Measurements from ENCODE around the gene RNF208. TPM values are rescaled to one million over a fixed set of nuclear protein-coding genes. Genes with fewer than 3 reads are reported as not detected.

Gene RNF208
- total RNA-seq, 1 donor from 2014 or later: 4.3 TPM

DNA sequence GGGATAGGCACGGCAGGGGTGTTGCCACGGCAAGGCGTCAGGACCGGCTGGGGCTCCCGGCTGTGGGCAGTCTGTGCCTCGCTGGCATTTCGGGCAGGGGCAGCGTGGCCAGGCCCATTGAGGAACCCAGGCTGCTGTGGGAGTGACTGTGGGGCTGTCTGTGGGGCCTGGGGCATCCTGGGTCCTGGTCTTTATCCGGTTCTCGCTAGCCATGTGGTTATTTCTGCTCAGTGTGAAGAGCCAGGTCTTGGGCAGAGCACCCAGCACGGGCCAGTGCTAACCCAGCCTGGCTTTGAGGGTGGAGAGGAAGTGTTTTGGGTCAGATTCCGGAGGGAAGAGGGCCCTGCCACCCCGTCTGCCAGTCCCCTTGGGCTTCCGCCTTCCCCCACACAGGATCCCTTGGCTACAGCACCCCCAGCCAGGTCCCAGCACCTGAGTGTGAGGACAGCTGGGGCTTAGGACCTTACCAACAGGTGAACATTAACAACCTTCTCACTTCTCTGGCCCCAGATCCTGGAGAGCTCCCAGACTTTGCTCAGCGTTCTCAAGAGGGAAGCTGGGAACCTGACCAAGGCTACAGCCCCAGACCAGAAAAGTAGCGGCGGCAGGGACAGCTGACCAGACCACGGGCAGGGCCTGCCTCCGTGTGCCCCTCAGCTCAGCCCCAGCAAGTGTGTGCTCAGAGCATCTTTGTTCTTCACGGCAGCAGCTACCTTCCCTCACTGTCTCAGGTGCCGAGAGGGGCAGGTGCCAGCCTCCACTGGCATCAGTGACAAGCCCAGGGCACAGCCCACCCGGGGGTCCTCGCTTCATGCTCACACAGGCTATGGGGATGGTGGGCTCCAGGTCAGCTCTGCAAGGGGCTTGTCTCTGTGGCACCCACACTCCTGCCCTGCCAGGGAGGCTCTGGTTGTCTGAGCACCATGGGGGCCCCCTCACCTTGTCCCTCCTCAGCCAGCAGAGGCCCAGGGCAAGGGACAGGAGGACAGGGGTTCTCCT, 32.4 kb downstream of the RNF208 start:
- Histone ChIP-seq H2AFZ (ENCODE audit: low read depth, low read length) (peak overlapping the region; percentile 87), H4K20me1 (ENCODE audit: insufficient read depth, low read length) (peaks cover 73% of the 10 kb centered on the region), H3K4me3 (ENCODE audit: insufficient read depth, low read depth, low read length) (peak overlapping the region; percentile 94), H3K4me1 (ENCODE audit: insufficient read depth, low read length) (peaks cover 19% of the 10 kb centered on the region), H3K9ac (ENCODE audit: low read length) (peak overlapping the region; percentile 93), H3K9me3 (ENCODE audit: insufficient read depth, low read depth, low read length) (no peaks in the 10 kb centered on the region), H3K36me3 (ENCODE audit: insufficient read depth, low read length) (no peaks in the 10 kb centered on the region), H3K27me3 (ENCODE audit: insufficient read depth, low read length) (no peaks in the 10 kb centered on the region), H3K4me2 (ENCODE audit: low read length) (peak overlapping the region; percentile 99), H3K27ac (ENCODE audit: low read depth, low read length) (peak overlapping the region; percentile 90), H3K79me2 (ENCODE audit: insufficient read depth, low read length) (peaks cover 78% of the 10 kb centered on the region)
- H3K9me3 Mint-ChIP-seq (ENCODE audit: unreplicated experiment): no peaks in the 10 kb centered on the region
- peak overlapping the region; percentile 87 for H3K27ac Mint-ChIP-seq (ENCODE audit: unreplicated experiment)
- H3K4me3 Mint-ChIP-seq (ENCODE audit: unreplicated experiment): peak overlapping the region; percentile 95
- no peak for TF ChIP-seq CTCF (IDR thresholded peaks at IDR 0.05; ENCODE audit: insufficient read depth, low read depth, low read length)
- TF ChIP-seq EZH2 (IDR thresholded peaks at IDR 0.05; ENCODE audit: insufficient read depth, low read length): no peak
- H3K36me3 Mint-ChIP-seq (ENCODE audit: low read depth, unreplicated experiment): peaks cover 7% of the 10 kb centered on the region
- DNase-seq (ENCODE audit: low read depth) (no peak), FAIRE-seq (no peak)
- peaks cover 17% of the 10 kb centered on the region for H3K4me1 Mint-ChIP-seq (ENCODE audit: low read depth, unreplicated experiment)
- H3K27me3 Mint-ChIP-seq (ENCODE audit: low read depth, unreplicated experiment): no peaks in the 10 kb centered on the region

GRCh38 chr9:137188490-137189296, 33.3 kb downstream of the RNF208 start, which contains the start of the genes ANAPC2 and SSNA1:
ANAPC2 (minus strand) TSS chr9:137188560; CDS start chr9:137188532, 28 bp downstream.
SSNA1 (plus strand) TSS chr9:137188676; CDS start chr9:137188727, 51 bp downstream.
- Mint-ChIP-seq H3K9me3 (ENCODE audit: unreplicated experiment) (no peaks in the 10 kb centered on the region), H3K4me3 (ENCODE audit: unreplicated experiment) (peak within 1 kb of the TSS; percentile 95), H3K36me3 (ENCODE audit: low read depth, unreplicated experiment) (peaks cover 7% of the 10 kb centered on the region), H3K4me1 (ENCODE audit: low read depth, unreplicated experiment) (peaks cover 16% of the 10 kb centered on the region), H3K27me3 (ENCODE audit: low read depth, unreplicated experiment) (no peaks in the 10 kb centered on the region), H3K27ac (ENCODE audit: unreplicated experiment) (peak within 1 kb of the TSS; percentile 87)
- Histone ChIP-seq H3K27ac (ENCODE audit: low read depth, low read length) (peak within 1 kb of the TSS; percentile 90), H3K36me3 (ENCODE audit: insufficient read depth, low read length) (no peaks in the 10 kb centered on the region), H3K9me3 (ENCODE audit: insufficient read depth, low read depth, low read length) (no peaks in the 10 kb centered on the region), H4K20me1 (ENCODE audit: insufficient read depth, low read length) (peaks cover 69% of the 10 kb centered on the region), H2AFZ (ENCODE audit: low read depth, low read length) (peak within 1 kb of the TSS; percentile 87), H3K27me3 (ENCODE audit: insufficient read depth, low read length) (no peaks in the 10 kb centered on the region), H3K4me2 (ENCODE audit: low read length) (peak within 1 kb of the TSS; percentile 99), H3K9ac (ENCODE audit: low read length) (peak within 1 kb of the TSS; percentile 93), H3K4me1 (ENCODE audit: insufficient read depth, low read length) (peaks cover 19% of the 10 kb centered on the region), H3K4me3 (ENCODE audit: insufficient read depth, low read depth, low read length) (peak within 1 kb of the TSS; percentile 94), H3K79me2 (ENCODE audit: insufficient read depth, low read length) (peaks cover 72% of the 10 kb centered on the region)
- peak; percentile 78 for DNase-seq (ENCODE audit: low read depth)
- TF ChIP-seq EZH2 (IDR thresholded peaks at IDR 0.05; ENCODE audit: insufficient read depth, low read length) (no peak), CTCF (IDR thresholded peaks at IDR 0.05; ENCODE audit: insufficient read depth, low read depth, low read length) (no peak)
- no peak for FAIRE-seq
